H7 (cell line): ENCODE measurements around the gene CHFR. TPM values are rescaled to one million over a fixed set of nuclear protein-coding genes. Genes with fewer than 3 reads are reported as not detected.
"Not testable (repeated sequence)": the region's sequence is repeated elsewhere in the genome, so short reads cannot be mapped to it uniquely, and the experiment has no call there.

Source experiments
- DNase-seq: peaks from one replicate; pipeline ENCODE4 v3.0.0; 2012
- H3K27me3 ChIP-seq: 2 replicates; pipeline ENCODE4 v1.6.0; 2011; ENCODE audit warnings: mild to moderate bottlenecking, low read length; ENCODE audit not compliant: control insufficient read depth, insufficient read depth
- H3K36me3 ChIP-seq: replicated peaks from 2 replicates; pipeline ENCODE4 v1.5.1; 2011; ENCODE audit warnings: low read length; ENCODE audit not compliant: control insufficient read depth, insufficient read depth
- H3K4me3 ChIP-seq: 2 replicates; pipeline ENCODE4 v1.5.1; 2011; ENCODE audit warnings: low read depth, mild to moderate bottlenecking, control low read depth, low read length, moderate library complexity; ENCODE audit not compliant: insufficient read depth
- total RNA-seq: library from RNA; depleted of rRNA; stranded (reverse); fragments of >200 nt; shearing (Covaris generic); gene quantifications from 2 replicates; pipeline ENCODE4 v1.2.3, GENCODE V29; 2014

CHFR gene
- total RNA-seq, 1 experiment from 2014 or later: 68.6 TPM

DNA sequence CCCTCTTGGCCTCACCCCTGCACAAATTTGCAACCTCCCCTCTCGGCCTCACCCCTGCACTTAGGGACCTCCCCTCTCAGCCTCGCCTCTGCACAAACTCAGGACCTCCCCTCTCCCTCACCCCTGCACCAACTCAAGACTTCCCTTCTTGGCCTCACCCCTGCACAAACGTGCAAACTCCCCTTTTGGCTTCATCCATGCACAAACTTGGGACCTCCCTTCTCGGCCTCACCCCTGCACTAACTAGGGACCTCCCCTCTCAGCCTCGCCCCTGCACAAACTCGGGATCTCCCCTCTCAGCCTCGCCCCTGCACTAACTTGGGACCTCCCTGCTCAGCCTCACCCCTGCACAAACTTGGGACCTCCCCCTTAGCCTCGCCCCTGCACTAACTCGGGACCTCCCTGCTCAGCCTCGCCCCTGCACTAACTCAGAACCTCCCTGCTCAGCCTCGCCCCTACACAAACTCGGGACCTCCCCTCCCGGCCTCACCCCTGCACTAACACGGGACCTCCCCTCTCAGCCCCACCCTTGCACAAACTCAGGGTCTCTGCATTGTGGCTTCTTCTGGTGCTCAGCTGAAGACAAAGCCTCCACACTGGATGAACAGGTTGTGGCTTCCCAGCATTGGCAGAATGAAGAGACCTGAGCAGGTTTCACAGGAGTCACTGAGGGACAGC lies 47.7 kb downstream of the CHFR start:
- Histone ChIP-seq H3K4me3 (no peak overlapping the region), H3K27me3 (no peaks in the 10 kb centered on the region), H3K36me3 (peaks cover 4% of the 10 kb centered on the region)
- no peak for DNase-seq

DNA sequence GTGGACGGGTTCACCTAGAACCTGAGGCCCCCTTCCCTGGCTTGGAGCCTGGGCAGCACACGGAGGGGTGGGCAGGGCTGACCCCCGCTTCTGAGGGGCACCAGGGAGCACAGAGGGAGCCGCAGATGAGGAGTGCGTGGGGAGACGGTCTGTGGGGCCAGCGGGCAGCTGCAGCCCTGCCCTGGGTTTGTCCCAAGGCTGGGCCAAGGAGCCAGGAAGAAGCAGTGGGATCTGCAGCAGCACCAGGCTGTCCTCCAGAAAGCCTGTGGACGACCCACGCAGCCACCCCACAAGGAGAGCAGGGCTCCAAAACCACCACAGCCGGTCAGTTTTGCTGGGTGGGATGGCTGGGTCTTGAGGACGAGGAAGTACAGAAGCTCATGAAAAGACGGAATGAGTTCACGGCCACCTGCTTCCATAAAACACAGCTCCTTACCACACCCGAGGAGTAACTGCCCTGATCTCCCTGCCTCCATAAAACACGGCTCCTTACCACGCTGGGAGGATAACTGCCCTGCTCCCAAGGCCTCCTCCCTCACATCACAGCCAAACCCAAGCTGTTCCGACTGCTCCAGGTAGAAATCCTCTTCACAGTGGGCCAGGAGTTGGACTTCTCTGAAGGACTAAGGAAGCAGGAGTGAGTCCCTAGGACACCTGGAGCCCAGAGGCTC lies 48.9 kb downstream of the CHFR start:
- Histone ChIP-seq H3K36me3 (peaks cover 4% of the 10 kb centered on the region), H3K27me3 (no peaks in the 10 kb centered on the region), H3K4me3 (no peak overlapping the region)
- no peak for DNase-seq

DNA sequence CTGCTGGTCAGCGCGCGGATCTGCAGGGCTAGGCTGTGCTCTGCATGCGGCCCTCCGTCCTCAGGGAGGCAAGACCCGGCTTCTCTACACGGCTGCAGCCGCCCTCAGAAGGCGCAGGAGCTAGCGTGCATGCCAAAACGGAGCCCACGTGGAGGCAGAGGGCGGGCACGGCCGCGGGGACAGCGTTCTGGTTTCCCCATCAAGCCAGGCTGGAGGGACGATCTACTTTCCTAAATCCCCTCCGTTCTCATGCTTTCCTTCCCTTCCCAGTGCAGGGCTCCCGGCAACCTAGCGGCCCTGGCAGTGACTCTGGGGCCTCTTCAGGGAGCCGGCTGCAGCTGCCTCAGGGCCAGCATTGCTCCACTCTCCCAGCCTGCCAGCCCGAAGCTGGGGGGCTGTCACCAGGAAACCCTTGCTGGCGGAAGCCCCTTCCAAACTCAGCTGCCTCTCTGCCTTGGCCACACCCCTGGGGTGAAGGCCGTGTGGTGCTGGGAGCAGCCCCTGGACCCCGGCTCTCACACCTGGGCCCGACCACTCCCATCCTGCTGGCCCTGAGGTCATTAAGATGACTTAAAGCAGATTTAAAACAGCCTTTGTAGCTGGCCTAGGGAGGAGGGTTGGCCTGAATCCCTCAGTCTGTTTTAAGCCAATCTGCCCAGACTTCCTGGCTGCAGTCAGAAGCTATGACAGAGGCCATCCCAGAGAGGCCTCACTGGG lies 49.6 kb downstream of the CHFR start:
- Histone ChIP-seq H3K4me3 (no peak overlapping the region), H3K27me3 (no peaks in the 10 kb centered on the region)
- DNase-seq: peak; percentile 64

DNA sequence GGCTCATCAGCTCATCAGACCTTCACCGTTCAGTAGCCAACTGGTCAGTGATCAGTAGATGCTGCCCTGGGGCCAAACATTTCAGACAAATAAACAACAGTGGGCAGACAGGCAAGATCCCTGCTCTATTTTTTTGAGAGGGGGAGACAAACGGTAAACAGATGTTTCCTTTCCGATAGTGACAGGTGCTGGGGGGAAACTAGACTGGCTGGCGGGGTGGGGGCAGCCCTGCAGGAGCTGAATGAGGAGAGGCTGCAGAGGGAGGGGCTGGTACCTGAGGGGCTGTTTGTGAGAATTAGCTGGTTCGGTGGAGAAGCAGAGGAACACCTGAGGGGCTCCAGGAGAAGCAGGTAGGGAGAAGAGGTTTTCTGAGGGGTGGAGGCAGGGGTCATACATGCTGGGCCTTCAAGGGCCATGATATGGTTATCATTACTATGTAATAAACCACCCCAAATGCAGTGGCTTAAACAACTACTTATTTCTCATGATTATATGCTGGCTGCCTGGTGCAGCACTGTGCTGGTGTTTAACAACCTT lies 50.5 kb downstream of the CHFR start:
- H3K4me3 ChIP-seq: no peak overlapping the region
- no peaks in the 10 kb centered on the region; the same call in 1 of the 2 replicates for H3K36me3 ChIP-seq
- DNase-seq: no peak
- H3K27me3 ChIP-seq: no peaks in the 10 kb centered on the region

More for the DNA sequence above, 49.6 kb downstream of the CHFR start:
- peaks cover 4% of the 10 kb centered on the region for H3K36me3 ChIP-seq

DNA sequence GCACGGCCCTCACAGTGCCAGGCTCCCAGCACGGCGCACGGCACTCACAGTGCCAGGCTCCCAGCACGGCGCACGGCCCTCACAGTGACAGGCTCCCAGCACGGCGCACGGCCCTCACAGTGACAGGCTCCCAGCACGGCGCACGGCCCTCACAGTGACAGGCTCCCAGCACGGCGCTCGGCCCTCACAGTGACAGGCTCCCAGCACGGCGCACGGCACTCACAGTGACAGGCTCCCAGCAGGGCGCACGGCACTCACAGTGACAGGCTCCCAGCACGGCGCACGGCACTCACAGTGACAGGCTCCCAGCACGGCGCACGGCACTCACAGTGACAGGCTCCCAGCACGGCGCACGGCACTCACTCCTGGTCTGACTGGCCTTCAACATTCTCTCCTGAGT lies 51.2 kb downstream of the CHFR start:
- DNase-seq, H3K27me3 ChIP-seq, H3K36me3 ChIP-seq: not testable (repeated sequence)

DNA sequence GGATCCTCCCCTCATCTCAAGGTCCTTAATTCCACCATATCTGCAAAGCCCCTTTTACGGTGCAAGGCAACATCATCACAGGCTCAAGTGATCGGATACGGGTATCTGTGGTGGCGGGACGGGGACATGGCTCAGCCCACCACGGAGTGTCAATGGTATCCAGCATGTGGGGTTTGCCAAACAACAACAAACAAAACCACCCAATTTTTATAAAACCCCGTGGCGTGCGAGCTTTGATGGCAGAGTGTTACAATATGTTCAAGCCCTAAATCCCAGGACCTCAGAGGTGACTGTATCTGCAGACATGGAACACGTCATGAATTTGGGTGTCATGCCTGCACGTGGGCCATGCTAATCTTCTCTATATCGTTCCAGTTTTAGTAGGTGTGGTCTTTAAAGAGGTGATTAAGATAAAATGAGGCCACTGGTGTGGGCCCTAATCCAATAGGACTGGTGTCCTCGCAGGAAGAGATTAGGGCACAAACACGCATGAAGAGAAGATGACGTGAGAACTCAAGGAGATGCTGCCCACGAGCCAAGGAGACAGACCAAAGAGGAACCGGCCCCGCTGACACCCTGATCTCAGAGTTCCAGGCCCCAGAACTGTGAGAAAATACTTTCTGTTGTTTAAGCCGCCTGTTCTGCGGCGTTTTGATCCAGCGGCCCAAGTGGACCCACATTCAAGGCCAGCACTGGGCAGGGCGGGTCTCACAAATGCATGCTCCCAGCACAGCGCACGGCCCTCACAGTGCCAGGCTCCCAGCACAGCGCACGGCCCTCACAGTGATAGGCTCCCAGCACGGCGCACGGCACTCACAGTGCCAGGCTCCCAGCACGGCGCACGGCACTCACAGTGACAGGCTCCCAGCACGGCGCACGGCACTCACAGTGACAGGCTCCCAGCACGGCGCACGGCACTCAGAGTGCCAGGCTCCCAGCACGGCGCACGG lies 52.1 kb downstream of the CHFR start:
- Histone ChIP-seq H3K36me3 (no peaks in the 10 kb centered on the region; the same call in 1 of the 2 replicates), H3K27me3 (no peaks in the 10 kb centered on the region), H3K4me3 (no peak overlapping the region)
- DNase-seq: no peak

More for the DNA sequence above, 51.2 kb downstream of the CHFR start:
- not testable (repeated sequence) for H3K4me3 ChIP-seq

DNA sequence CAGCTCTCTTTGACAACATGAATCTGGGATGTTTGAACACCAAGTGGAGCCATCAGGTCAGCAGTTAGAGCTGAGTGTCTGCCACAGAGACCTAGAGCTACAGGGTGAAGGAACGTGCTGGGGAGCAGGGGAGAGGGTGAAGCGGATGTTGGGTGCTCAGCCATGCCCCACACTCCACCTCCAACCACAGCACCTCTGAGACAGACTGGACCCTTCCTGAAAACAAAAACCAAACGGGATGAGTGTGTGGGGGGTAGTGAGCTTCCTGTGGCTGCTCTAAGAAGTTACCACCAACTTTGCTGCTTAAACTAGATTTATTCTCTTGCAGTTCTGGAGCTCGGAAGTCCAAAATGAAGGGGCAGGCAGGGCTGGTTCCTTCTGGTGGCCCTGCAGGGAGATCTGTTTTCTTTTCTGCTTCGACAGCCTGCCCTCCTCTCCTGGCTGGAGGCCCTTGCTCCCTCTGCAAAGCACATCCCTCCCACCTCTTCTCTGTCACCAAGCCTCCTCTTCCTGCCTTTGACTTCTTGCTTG lies 53.2 kb downstream of the CHFR start:
- Histone ChIP-seq H3K36me3 (no peaks in the 10 kb centered on the region), H3K27me3 (no peaks in the 10 kb centered on the region), H3K4me3 (no peak overlapping the region)
- DNase-seq: no peak

DNA sequence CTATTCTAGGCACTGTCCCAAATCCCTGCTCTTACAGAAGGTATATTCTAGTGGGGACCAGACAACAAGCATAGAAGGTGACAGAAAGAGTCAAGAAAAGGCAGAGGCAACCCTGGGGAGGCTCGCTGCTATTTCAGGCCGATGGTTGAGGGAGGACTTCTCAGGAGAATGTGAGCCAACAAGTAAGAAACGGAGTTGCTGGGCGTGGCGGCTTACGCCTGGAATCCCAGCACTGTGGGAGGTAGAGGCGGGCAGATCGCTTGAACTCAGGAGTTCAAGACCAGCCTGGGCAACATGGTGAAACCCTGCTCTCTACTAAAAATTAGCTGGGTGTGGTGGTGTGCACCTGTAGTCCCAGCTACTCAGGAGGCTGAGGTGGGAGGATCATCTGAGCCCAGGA lies 54.1 kb downstream of the CHFR start:
- H3K36me3 ChIP-seq: no peaks in the 10 kb centered on the region
- no peaks in the 10 kb centered on the region for H3K27me3 ChIP-seq
- no peak overlapping the region for H3K4me3 ChIP-seq
- no peak for DNase-seq

DNA sequence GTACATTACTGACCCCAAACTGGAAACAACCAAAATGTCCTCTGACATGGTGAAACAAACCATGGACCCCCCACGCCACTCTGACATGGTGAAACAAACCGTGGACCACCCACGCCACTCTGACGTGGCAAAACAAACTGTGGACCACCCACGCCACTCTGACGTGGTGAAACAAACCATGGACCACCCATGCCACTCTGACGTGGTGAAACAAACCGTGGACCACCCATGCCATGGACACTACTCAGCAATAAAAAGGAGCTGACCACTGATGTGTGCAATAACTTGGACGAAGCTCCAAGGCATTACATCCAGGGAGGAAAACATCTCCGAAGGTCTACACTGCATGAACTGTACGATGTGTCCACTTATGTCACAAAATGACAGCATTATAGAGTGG lies 55.6 kb downstream of the CHFR start:
- DNase-seq: no peak
- Histone ChIP-seq H3K4me3 (no peak overlapping the region), H3K36me3 (peaks cover 5% of the 10 kb centered on the region)

DNA sequence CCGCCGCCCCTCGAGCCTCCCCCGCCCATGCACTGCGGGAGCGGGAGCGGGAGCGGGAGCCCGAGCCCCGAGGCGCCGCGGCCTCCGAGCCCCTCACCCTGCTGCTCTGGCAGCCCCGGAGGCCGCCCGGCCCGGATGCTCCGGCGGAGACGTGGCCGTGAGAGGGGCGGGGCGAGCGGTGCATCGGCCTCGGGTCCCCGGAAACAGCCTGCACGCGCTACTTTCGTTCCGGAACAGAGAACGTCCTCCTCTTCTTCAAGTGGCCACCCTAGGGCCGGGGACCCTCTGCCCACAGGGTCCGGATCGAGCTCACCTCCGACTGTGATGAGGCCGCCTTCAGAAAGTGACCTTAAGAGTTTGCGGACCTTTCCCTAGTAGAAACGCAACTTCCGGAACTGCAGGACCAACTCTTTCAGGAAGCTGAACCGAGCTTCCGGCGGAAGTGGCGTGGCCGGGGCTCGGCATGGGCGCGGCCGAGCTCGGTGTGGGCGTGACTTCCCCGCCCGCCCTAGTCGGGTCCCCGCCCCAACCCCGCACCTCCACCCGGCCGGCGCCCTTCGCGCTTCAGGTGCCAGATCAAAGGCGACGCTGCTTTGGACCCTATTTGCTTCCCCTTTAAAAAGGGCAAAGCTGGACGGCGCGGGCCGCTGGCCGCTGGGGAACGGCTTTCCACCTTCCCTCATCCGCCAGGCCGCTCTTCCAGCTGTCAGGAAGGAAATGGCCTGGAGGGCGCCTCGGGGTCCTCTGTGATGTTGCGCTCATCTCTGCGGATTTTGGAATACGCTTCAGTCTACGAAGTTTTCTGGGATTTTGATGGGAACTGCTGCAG lies 58.5 kb downstream of the CHFR start, which contains the start of gene GOLGA3:
TSS of gene GOLGA3 (minus strand) at position 164 of the 829 bp plus-strand sequence. CDS start 6,741 bp downstream, outside the sequence.
- Histone ChIP-seq H3K27me3 (no peaks in the 10 kb centered on the region), H3K36me3 (peaks cover 8% of the 10 kb centered on the region), H3K4me3 (peak within 1 kb of the TSS; percentile 90)
- DNase-seq: peak; percentile 100

More for the DNA sequence above, 55.6 kb downstream of the CHFR start:
- no peaks in the 10 kb centered on the region for H3K27me3 ChIP-seq

DNA sequence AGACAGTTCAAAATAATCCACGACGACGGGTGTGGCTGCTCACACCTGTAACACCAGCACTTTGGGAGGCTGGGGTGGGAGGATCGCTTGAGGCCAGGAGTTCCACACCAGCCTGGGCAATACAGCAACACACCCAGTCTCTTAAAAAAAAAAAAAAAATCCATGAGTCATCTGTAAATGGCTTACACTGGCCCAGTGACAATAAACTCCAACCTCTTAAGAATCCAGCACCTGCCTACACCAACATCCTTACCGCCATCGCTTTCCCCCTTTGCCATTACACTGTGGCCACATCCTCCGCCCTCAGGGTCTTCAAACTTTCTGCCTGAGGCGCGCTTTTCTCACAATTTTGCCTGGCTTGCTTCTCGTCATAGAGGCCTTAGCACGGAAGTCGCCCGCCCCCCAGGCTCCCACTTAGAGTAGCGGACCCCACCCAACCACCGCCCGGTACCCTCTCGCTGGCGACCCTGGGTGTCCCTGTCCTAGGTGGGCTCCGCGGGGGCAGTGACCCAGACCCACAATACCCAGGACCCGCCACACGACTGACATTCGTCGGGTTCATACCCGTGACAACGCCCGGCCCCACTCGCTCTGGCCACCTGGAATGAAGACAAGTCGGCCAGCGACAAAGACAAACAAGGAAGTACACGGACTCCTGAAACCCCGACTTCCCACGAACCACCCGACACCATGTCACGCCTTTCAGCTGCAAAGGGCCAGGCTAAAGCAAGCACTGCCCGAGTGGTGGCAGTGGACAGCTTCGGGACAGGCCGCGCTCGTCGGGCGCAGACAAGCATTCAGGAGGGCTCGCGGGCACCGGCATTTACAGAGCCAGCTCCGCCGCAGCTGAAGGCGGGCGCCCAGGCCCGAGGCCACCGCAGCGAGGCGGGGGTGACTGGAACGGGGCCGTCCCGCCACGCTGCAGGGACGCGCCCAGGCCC lies 59.4 kb downstream of the CHFR start:
- Histone ChIP-seq H3K27me3 (no peaks in the 10 kb centered on the region), H3K4me3 (peak overlapping the region; percentile 90), H3K36me3 (peaks cover 8% of the 10 kb centered on the region)
- DNase-seq: peak; percentile 68

DNA sequence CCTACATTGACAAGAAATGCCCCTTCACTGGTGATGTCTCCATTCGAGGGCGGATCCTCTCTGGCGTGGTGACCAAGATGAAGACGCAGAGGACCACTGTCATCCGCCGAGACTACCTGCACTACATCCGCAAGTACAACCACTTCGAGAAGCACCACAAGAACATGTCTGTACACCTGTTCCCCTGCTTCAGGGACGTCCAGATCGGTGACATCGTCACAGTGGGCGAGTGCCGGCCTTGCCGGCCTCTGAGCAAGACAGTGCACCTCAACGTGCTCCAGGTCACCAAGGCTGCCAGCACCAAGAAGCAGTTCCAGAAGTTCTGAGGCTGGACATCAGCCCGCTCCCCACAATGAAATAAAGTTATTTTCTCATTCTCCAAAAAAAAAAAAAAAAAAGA lies 61.5 kb downstream of the CHFR start:
- no peak overlapping the region for H3K4me3 ChIP-seq
- DNase-seq: no peak
- no peaks in the 10 kb centered on the region for H3K27me3 ChIP-seq
- peaks cover 11% of the 10 kb centered on the region for H3K36me3 ChIP-seq
